NCI-H2196 treated with DMSO at 0.1 percent for 48 hours (cell line): ENCODE results near the gene CTAGE4.
"Not testable (repeated sequence)": the region's sequence is repeated elsewhere in the genome, so short reads cannot be mapped to it uniquely, and the experiment has no call there.

ENCODE experiments used
- DNase-seq: peaks from one replicate; lab custom pipeline; 2025; ENCODE audit not compliant: unreplicated experiment; lab: John Stamatoyannopoulos, UW

Gene CTAGE4

GRCh38 chr7:144217200-144217599 lies 33.9 kb downstream of the CTAGE4 start:
- not testable (repeated sequence) for DNase-seq

DNA sequence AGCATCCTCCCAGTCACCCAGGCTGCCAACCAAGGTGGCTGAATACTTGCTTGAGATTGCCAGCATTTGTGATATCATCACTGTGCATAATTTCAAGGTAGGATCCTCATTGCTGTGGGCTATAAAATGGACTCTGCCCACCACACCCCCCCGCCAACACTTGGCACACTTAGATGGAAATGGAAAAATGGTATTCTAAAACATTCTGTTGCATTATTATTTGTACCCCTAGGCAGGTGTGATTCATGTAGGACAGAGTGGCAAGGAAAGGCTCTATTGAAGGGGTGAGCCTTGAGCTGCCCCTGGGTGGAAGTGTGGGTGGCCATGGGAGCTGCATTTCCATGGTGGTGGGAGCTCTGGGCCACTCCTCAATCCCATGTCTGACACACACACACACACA lies 35.3 kb downstream of the CTAGE4 start:
- not testable (repeated sequence) for DNase-seq

DNA sequence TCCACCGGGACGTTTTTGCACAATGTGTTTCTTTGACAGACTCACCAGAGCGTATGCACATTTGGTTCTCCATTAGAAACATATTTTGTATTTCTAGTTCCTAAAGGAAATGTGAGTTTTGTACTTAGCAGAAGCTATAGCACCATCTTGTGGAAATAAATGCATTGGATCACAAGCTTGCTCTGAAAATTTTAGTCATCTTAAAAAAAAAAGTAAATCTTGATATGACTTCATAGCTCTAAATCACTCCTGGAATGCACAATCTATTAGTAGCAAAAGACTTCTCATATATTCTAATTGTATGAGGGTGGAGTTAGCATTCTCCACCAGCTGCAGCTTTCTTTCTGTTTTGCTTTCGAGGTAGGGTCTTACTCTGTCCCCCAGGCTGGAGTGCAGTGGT lies 35.9 kb downstream of the CTAGE4 start:
- DNase-seq: not testable (repeated sequence)

GRCh38 chr7:144220531-144220930 lies 37.3 kb downstream of the CTAGE4 start:
- DNase-seq: not testable (repeated sequence)

DNA sequence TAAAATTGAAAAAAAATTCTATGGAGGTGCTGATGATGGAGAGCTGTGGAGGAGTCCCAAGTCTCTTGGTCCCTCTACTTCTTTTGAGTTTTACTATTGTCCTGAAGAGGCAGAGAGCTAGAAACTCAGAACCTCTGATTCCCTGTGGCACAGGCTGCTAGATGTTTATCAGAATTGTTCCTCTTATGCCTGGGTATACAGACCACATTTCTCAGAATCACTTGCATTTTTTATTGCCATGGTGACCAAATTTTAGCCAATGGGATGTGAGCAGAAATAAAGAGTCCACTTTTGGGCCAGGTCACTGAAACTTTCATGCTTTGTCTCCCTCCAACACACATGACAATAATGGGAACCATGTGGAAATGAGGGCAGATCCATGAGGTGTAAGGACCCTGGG lies 40.4 kb downstream of the CTAGE4 start:
- not testable (repeated sequence) for DNase-seq

- DNase-seq: not testable (repeated sequence)
These were observed 43.6 kb downstream of the CTAGE4 start for GRCh38 chr7:144226866-144227265.

- DNase-seq: not testable (repeated sequence)
These were observed 45.5 kb downstream of the CTAGE4 start for GRCh38 chr7:144228810-144229209.

- DNase-seq: not testable (repeated sequence)
These were observed 47.8 kb downstream of the CTAGE4 start for GRCh38 chr7:144231027-144231426.

DNA sequence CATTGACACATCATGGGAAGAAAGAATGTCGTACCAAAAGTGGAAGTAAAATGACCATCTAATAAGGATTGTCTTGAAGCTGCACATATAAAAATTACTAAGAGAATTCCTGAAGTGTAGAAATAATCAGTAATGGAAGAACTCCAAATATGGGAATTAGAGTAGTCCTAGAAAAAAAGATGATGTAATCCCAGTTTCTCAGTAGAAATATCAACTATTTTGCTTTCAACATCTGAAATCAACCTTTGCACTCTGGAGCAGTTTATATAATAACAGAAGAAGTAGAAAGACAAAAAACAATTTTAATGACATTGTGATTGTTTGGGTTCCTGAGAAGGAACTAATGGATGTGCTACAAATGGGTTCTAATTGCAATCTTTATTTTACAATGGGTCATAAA lies 49.8 kb downstream of the CTAGE4 start:
- not testable (repeated sequence) for DNase-seq
